Gastrocnemius medialis (tissue), 4 donors: ENCODE results near the gene F13B. TPM values are rescaled to one million over a fixed set of nuclear protein-coding genes. Genes with fewer than 3 reads are reported as not detected.

Source experiments
- ATAC-seq, 2 donors: fragments of 150-250 bp; one replicate each; pipeline ENCODE4 v1.9.1; 2016
- DNase-seq, 2 donors: peaks; one replicate each; pipeline ENCODE4 v3.0.0-alpha.2; 2019
- H3K27ac ChIP-seq, 4 donors: fragments of 200-600 bp; sonication (generic); 1 replicate in 1 of 4; 2 replicates in 3 of 4; pipeline ENCODE4 v1.5.1; 2016 to 2018; ENCODE audit warnings: mild to moderate bottlenecking in 2 of 4, moderate library complexity in 1 of 4
- H3K27me3 ChIP-seq, 3 donors: fragments of 200-600 bp; sonication (generic) in 2 of 3; 1 replicate in 1 of 3; 2 replicates in 2 of 3; pipeline versions ENCODE4 v1.5.1 to v1.6.0; 2016 to 2019; ENCODE audit warnings: mild to moderate bottlenecking in 1 of 3, moderate library complexity in 1 of 3
- H3K36me3 ChIP-seq, 2 donors: fragments of 200-600 bp; sonication (generic) in 1 of 2; one replicate each; pipeline ENCODE4 v1.5.1; 2017 to 2018
- H3K4me1 ChIP-seq, 2 donors: fragments of 200-600 bp; sonication (generic) in 1 of 2; one replicate each; pipeline ENCODE4 v1.5.1; 2016 to 2017; ENCODE audit warnings: mild to moderate bottlenecking in 2 of 2
- H3K4me3 ChIP-seq, 4 donors: fragments of 200-600 bp; sonication (generic) in 3 of 4; 1 replicate in 1 of 4; 2 replicates in 3 of 4; pipeline ENCODE4 v1.5.1; 2016 to 2019; ENCODE audit warnings: mild to moderate bottlenecking in 2 of 4
- H3K9me3 ChIP-seq, 3 donors: fragments of 200-600 bp; sonication (generic) in 2 of 3; 1 replicate in 1 of 3; 2 replicates in 2 of 3; pipeline ENCODE4 v1.5.1; 2016 to 2019
- POLR2A ChIP-seq, 2 donors: fragments of 450-650 bp; IDR thresholded peaks; one replicate each; pipeline ENCODE4 v1.6.1; 2017; ENCODE audit warnings: antibody characterized with exemption in 2 of 2, mild to moderate bottlenecking in 2 of 2, moderate library complexity in 2 of 2
- in situ Hi-C, 4 donors: fragments of 200-750 bp; cut with MboI; loops; one replicate each; pipeline versions ENCODE4 v1.15.0 to v1.8.0; 2017; ENCODE audit warnings: low sequenced_read_pairs in 4 of 4
- intact Hi-C: fragments of 100-400 bp; cut with DNase I; formaldehyde crosslinking; loops from one replicate; pipeline ENCODE4 v1.15.1; 2023; ENCODE audit warnings: low total_unique reads
- total RNA-seq, 4 donors: library from RNA; depleted of rRNA; stranded (reverse); fragments of >200 nt; gene quantifications; one replicate each; pipeline versions ENCODE4 v1.1.0 to v1.2.3, GENCODE V29; 2016
- TF ChIP-seq, protein P1 (sequence below), 5 experiments: fragments of 450-650 bp in 3 of 5; fragments of 200-600 bp in 2 of 5; sonication (generic) in 2 of 5; IDR thresholded peaks in 4 of 5; conservative IDR thresholded peaks in 1 of 5; 1 replicate in 4 of 5; 2 replicates in 1 of 5; pipeline ENCODE4 v1.5.1; 2016 to 2019; ENCODE audit warnings: antibody characterized with exemption in 5 of 5, mild to moderate bottlenecking in 3 of 5, moderate library complexity in 3 of 5

F13B gene
- total RNA-seq, 4 donors from 2014 or later = not detected

DNA sequence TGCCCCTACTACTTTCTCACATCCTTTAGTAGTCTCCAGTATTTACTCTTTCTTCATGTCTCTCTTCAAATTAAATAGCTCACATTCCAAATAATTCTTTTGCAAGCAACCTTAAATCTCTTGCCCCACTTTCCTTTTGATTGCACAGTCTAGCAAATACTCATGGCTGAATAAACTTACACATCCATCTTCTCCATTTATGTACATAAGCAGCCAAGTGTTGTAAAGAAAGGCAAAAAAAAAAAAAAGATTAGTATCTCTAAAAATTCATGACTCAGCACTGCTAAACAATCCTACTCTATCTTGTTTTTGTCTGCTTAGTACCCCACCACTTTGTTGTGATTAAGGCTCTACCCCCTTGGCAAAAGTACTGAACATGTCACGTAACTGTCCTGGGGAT lies 42.6 kb downstream of the F13B start:
- H3K27me3 ChIP-seq = no peaks in the 10 kb centered on the region
- intact Hi-C loops (no loop called here), in situ Hi-C loops (no loop called here)
- H3K4me1 ChIP-seq = no peaks in the 10 kb centered on the region
- no peak overlapping the region for H3K4me3 ChIP-seq
- no peak for DNase-seq
- no peak for TF ChIP-seq POLR2A (IDR thresholded peaks at IDR 0.05)
- TF ChIP-seq, protein P1, sequence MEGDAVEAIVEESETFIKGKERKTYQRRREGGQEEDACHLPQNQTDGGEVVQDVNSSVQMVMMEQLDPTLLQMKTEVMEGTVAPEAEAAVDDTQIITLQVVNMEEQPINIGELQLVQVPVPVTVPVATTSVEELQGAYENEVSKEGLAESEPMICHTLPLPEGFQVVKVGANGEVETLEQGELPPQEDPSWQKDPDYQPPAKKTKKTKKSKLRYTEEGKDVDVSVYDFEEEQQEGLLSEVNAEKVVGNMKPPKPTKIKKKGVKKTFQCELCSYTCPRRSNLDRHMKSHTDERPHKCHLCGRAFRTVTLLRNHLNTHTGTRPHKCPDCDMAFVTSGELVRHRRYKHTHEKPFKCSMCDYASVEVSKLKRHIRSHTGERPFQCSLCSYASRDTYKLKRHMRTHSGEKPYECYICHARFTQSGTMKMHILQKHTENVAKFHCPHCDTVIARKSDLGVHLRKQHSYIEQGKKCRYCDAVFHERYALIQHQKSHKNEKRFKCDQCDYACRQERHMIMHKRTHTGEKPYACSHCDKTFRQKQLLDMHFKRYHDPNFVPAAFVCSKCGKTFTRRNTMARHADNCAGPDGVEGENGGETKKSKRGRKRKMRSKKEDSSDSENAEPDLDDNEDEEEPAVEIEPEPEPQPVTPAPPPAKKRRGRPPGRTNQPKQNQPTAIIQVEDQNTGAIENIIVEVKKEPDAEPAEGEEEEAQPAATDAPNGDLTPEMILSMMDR (IDR thresholded peaks at IDR 0.05 in 4 of 5, conservative IDR thresholded peaks at IDR 0.05 in 1 of 5) = no peak
- ATAC-seq = no peak
- H3K9me3 ChIP-seq = no peaks in the 10 kb centered on the region
- H3K36me3 ChIP-seq = no peaks in the 10 kb centered on the region
- no peak overlapping the region for H3K27ac ChIP-seq

DNA sequence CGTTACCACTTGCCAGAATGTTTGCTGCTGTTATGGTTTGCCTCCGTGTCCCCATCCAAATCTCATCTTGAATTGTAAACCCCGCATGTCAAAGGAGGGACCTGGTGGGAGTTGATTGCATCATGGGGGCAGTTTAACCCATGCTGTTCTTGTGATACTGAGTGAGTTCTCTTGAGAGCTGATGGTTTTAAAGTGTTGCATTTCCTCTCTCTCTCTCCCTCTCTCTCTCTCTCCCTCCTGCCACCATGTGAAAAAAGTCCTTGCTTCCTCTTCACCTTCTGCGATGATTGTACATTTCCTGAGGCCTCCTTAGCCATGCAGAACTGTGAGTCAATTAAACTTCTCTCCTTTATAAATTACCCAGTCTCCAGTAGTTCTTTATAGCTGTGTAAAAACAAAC lies 45.3 kb downstream of the F13B start:
- ATAC-seq = no peak

DNA sequence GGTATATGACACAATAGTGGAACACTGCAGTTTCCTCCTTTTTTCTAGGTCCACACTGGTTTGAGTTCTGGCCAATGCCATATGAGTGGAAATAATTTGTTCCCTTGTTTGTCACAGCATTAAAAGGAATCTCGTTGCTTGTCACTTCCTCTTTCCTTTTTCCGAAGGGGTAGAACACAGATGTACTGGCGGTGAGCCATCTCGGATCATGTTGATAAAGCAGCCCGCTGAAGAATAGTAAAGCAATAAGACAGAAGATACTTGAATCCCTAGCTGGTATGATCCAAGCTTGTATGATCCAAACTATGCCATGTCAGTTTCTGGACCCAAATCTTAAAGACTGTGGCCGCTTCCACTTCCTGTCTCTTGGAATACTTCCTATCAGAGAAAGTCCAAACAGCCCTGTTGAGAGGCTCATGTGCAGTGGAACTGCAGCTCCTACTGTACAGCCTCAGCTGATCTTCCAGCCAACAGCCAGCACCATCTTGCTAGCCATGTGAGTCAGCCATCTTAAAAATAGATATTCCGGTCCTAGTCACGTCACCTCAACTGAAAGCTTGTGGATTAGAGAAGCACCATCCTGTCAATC lies 49.4 kb downstream of the F13B start:
- intact Hi-C loops = no loop called here
- TF ChIP-seq, protein P1 (IDR thresholded peaks at IDR 0.05 in 4 of 5, conservative IDR thresholded peaks at IDR 0.05 in 1 of 5) = no peak
- no peak for TF ChIP-seq POLR2A (IDR thresholded peaks at IDR 0.05)
- no peaks in the 10 kb centered on the region for H3K9me3 ChIP-seq
- ATAC-seq (no peak), DNase-seq (no peak)
- H3K4me3 ChIP-seq = peak overlapping the region in 1 of 4 donors; percentile 8
- no peaks in the 10 kb centered on the region for H3K36me3 ChIP-seq
- H3K4me1 ChIP-seq = no peaks in the 10 kb centered on the region
- no peak overlapping the region for H3K27ac ChIP-seq
- H3K27me3 ChIP-seq = no peaks in the 10 kb centered on the region
- in situ Hi-C loops = no loop called here

More for the DNA sequence above, 45.3 kb downstream of the F13B start:
- H3K4me3 ChIP-seq = no peak overlapping the region
- in situ Hi-C loops (no loop called here), intact Hi-C loops (no loop called here)
- H3K27me3 ChIP-seq = no peaks in the 10 kb centered on the region
- H3K36me3 ChIP-seq = no peaks in the 10 kb centered on the region
- TF ChIP-seq, protein P1 (IDR thresholded peaks at IDR 0.05 in 4 of 5, conservative IDR thresholded peaks at IDR 0.05 in 1 of 5) = no peak
- no peak for TF ChIP-seq POLR2A (IDR thresholded peaks at IDR 0.05)
- DNase-seq = no peak
- H3K9me3 ChIP-seq = no peaks in the 10 kb centered on the region
- H3K27ac ChIP-seq = no peak overlapping the region
- H3K4me1 ChIP-seq = no peaks in the 10 kb centered on the region

DNA sequence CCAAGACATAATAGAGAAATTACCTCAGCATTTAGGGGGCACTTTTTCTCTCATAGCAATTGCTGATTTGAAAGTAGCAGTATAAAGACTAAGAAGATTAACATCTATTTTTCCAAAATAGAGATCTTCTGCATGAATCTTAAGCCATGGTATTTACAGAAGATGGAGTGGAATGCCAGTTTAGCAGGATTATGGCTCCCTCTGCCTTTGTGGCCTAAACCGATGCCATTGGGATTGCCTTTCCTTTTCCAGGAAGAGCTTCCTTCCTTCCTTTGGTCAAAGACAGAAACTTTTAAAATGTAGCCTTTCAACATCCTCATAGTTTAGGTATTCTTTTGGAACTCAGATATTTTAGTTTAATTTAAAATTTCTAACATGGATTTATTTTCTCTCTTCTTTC lies 50.3 kb downstream of the F13B start:
- in situ Hi-C loops = no loop called here
- no peak for ATAC-seq
- Histone ChIP-seq H3K4me3 (no peak overlapping the region), H3K9me3 (no peaks in the 10 kb centered on the region), H3K36me3 (no peaks in the 10 kb centered on the region), H3K4me1 (no peaks in the 10 kb centered on the region), H3K27ac (no peak overlapping the region), H3K27me3 (no peaks in the 10 kb centered on the region)
- no peak for DNase-seq
- TF ChIP-seq, protein P1 (IDR thresholded peaks at IDR 0.05 in 4 of 5, conservative IDR thresholded peaks at IDR 0.05 in 1 of 5) = no peak
- no peak for TF ChIP-seq POLR2A (IDR thresholded peaks at IDR 0.05)
- intact Hi-C loops = no loop called here

GRCh38 chr1:197013234-197013633 lies 53.8 kb downstream of the F13B start:
- H3K9me3 ChIP-seq = no peaks in the 10 kb centered on the region
- DNase-seq (no peak), ATAC-seq (no peak)
- H3K4me3 ChIP-seq = no peak overlapping the region
- no peaks in the 10 kb centered on the region for H3K4me1 ChIP-seq
- H3K36me3 ChIP-seq = no peaks in the 10 kb centered on the region
- intact Hi-C loops (no loop called here), in situ Hi-C loops (no loop called here)
- no peaks in the 10 kb centered on the region for H3K27me3 ChIP-seq
- TF ChIP-seq, protein P1 (IDR thresholded peaks at IDR 0.05 in 4 of 5, conservative IDR thresholded peaks at IDR 0.05 in 1 of 5) = no peak
- TF ChIP-seq POLR2A (IDR thresholded peaks at IDR 0.05) = no peak
- no peak overlapping the region for H3K27ac ChIP-seq
